ENCODE data around the gene NEK5.

- no peak for TF ChIP-seq CTCF (conservative IDR thresholded peaks at IDR 0.05; ENCODE audit: low read depth in 2 of 2)
- TF ChIP-seq, protein P1, sequence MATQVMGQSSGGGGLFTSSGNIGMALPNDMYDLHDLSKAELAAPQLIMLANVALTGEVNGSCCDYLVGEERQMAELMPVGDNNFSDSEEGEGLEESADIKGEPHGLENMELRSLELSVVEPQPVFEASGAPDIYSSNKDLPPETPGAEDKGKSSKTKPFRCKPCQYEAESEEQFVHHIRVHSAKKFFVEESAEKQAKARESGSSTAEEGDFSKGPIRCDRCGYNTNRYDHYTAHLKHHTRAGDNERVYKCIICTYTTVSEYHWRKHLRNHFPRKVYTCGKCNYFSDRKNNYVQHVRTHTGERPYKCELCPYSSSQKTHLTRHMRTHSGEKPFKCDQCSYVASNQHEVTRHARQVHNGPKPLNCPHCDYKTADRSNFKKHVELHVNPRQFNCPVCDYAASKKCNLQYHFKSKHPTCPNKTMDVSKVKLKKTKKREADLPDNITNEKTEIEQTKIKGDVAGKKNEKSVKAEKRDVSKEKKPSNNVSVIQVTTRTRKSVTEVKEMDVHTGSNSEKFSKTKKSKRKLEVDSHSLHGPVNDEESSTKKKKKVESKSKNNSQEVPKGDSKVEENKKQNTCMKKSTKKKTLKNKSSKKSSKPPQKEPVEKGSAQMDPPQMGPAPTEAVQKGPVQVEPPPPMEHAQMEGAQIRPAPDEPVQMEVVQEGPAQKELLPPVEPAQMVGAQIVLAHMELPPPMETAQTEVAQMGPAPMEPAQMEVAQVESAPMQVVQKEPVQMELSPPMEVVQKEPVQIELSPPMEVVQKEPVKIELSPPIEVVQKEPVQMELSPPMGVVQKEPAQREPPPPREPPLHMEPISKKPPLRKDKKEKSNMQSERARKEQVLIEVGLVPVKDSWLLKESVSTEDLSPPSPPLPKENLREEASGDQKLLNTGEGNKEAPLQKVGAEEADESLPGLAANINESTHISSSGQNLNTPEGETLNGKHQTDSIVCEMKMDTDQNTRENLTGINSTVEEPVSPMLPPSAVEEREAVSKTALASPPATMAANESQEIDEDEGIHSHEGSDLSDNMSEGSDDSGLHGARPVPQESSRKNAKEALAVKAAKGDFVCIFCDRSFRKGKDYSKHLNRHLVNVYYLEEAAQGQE (IDR thresholded peaks at IDR 0.05; ENCODE audit: unreplicated experiment), result no peak
- TF ChIP-seq JUNB (IDR thresholded peaks at IDR 0.05; ENCODE audit: unreplicated experiment), result no peak
- no peak for TF ChIP-seq EZH2 (IDR thresholded peaks at IDR 0.05; ENCODE audit: low read depth, unreplicated experiment)
- no peak for TF ChIP-seq POLR2AphosphoS5 (IDR thresholded peaks at IDR 0.05; ENCODE audit: low read depth)
- TF ChIP-seq CREB1 (CRISPR knock-in tag; IDR thresholded peaks at IDR 0.05; ENCODE audit: low read depth), result no peak
- no peak for TF ChIP-seq EZH2phosphoT487 (IDR thresholded peaks at IDR 0.05; ENCODE audit: unreplicated experiment)
- no peak for TF ChIP-seq ETS1 (IDR thresholded peaks at IDR 0.05)
- TF ChIP-seq, protein P2, sequence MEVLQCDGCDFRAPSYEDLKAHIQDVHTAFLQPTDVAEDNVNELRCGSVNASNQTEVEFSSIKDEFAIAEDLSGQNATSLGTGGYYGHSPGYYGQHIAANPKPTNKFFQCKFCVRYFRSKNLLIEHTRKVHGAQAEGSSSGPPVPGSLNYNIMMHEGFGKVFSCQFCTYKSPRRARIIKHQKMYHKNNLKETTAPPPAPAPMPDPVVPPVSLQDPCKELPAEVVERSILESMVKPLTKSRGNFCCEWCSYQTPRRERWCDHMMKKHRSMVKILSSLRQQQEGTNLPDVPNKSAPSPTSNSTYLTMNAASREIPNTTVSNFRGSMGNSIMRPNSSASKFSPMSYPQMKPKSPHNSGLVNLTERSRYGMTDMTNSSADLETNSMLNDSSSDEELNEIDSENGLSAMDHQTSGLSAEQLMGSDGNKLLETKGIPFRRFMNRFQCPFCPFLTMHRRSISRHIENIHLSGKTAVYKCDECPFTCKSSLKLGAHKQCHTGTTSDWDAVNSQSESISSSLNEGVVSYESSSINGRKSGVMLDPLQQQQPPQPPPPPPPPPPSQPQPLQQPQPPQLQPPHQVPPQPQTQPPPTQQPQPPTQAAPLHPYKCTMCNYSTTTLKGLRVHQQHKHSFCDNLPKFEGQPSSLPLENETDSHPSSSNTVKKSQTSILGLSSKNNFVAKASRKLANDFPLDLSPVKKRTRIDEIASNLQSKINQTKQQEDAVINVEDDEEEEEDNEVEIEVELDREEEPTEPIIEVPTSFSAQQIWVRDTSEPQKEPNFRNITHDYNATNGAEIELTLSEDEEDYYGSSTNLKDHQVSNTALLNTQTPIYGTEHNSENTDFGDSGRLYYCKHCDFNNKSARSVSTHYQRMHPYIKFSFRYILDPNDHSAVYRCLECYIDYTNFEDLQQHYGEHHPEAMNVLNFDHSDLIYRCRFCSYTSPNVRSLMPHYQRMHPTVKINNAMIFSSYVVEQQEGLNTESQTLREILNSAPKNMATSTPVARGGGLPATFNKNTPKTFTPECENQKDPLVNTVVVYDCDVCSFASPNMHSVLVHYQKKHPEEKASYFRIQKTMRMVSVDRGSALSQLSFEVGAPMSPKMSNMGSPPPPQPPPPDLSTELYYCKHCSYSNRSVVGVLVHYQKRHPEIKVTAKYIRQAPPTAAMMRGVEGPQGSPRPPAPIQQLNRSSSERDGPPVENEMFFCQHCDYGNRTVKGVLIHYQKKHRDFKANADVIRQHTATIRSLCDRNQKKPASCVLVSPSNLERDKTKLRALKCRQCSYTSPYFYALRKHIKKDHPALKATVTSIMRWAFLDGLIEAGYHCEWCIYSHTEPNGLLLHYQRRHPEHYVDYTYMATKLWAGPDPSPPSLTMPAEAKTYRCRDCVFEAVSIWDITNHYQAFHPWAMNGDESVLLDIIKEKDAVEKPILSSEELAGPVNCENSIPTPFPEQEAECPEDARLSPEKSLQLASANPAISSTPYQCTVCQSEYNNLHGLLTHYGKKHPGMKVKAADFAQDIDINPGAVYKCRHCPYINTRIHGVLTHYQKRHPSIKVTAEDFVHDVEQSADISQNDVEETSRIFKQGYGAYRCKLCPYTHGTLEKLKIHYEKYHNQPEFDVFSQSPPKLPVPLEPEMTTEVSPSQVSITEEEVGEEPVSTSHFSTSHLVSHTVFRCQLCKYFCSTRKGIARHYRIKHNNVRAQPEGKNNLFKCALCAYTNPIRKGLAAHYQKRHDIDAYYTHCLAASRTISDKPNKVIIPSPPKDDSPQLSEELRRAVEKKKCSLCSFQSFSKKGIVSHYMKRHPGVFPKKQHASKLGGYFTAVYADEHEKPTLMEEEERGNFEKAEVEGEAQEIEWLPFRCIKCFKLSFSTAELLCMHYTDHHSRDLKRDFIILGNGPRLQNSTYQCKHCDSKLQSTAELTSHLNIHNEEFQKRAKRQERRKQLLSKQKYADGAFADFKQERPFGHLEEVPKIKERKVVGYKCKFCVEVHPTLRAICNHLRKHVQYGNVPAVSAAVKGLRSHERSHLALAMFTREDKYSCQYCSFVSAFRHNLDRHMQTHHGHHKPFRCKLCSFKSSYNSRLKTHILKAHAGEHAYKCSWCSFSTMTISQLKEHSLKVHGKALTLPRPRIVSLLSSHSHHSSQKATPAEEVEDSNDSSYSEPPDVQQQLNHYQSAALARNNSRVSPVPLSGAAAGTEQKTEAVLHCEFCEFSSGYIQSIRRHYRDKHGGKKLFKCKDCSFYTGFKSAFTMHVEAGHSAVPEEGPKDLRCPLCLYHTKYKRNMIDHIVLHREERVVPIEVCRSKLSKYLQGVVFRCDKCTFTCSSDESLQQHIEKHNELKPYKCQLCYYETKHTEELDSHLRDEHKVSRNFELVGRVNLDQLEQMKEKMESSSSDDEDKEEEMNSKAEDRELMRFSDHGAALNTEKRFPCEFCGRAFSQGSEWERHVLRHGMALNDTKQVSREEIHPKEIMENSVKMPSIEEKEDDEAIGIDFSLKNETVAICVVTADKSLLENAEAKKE (CRISPR knock-in tag; IDR thresholded peaks at IDR 0.05), result no peak
- TF ChIP-seq ZNF331 (CRISPR knock-in tag; IDR thresholded peaks at IDR 0.05; ENCODE audit: low read depth), result no peak
Measured at GRCh38 chr13:52048516-52048915, 80.4 kb downstream of the NEK5 start.

All from GM23338 (cell line).